HUES64 (cell line): ENCODE measurements around the gene NME7.
"Not testable (repeated sequence)": the region's sequence is repeated elsewhere in the genome, so short reads cannot be mapped to it uniquely, and the experiment has no call there.

Experiments used
- H3K27ac ChIP-seq: 2 replicates; pipeline ENCODE4 v1.7.0; 2013; ENCODE audit warnings: low read depth, low read length, inconsistent platforms
- H3K27me3 ChIP-seq: 2 replicates; pipeline ENCODE4 v1.6.1; 2013; ENCODE audit warnings: mild to moderate bottlenecking, low read length; ENCODE audit not compliant: insufficient read depth
- H3K36me3 ChIP-seq: 2 replicates; pipeline ENCODE4 v1.6.1; 2013; ENCODE audit warnings: mild to moderate bottlenecking, low read length; ENCODE audit not compliant: insufficient read depth
- H3K4me1 ChIP-seq: 2 replicates; pipeline ENCODE4 v1.6.1; 2013; ENCODE audit warnings: mild to moderate bottlenecking, low read length, moderate library complexity; ENCODE audit not compliant: insufficient read depth
- H3K4me3 ChIP-seq: 2 replicates; pipeline ENCODE4 v1.5.1; 2013; ENCODE audit warnings: mild to moderate bottlenecking, low read length, moderate library complexity
- H3K9ac ChIP-seq: 2 replicates; pipeline ENCODE4 v1.6.1; 2013; ENCODE audit warnings: mild to moderate bottlenecking, low read depth, low read length
- H3K9me3 ChIP-seq: 2 replicates; pipeline ENCODE4 v1.6.1; 2013; ENCODE audit warnings: low read depth, low read length; ENCODE audit not compliant: insufficient read depth
- WGBS: fragments of 150-250, 120-280 bp; methylation state at CpG from one replicate; pipeline ENCODE4 v1.1.7; 2013; ENCODE audit warnings: missing lambda C conversion rate; 5-methylcytosine and 5-hydroxymethylcytosine counted together

Gene NME7

GRCh38 chr1:169340882-169341281 lies 26.7 kb downstream of the NME7 start:
- Histone ChIP-seq H3K4me1 (peaks cover 3% of the 10 kb centered on the region; the same call in 1 of the 2 replicates), H3K36me3 (no peaks in the 10 kb centered on the region), H3K4me3 (no peak overlapping the region), H3K27me3 (no peaks in the 10 kb centered on the region), H3K9me3 (peaks cover 6% of the 10 kb centered on the region; the same call in 1 of the 2 replicates), H3K9ac (no peak overlapping the region), H3K27ac (peak overlapping the region; percentile 66; the same call in 1 of the 2 replicates)
- WGBS: 74% methylated on average over 5 of the region's 5 CpGs

DNA sequence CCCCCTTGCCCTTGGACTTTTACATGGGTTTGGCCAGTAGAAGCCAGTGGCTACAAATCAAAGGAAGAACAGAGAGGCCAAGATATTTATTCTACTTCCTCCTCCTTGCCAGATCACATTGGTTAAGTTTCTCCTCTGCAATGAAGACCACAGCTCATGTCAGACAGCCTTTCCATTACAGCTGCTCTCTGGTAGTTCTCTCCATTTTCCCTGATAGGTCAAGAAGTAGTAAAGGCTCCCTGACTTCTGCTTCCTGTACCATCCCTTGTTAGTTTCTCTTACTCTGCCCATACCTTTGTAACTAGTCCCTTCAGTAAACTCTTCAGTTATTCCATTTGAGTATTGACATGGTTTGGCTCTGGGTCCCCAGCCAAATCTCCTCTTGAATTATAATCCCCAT lies 27.8 kb downstream of the NME7 start:
- H3K9ac ChIP-seq: no peak overlapping the region
- H3K27me3 ChIP-seq: no peaks in the 10 kb centered on the region
- H3K4me3 ChIP-seq: no peak overlapping the region
- peaks cover 6% of the 10 kb centered on the region; the same call in 1 of the 2 replicates for H3K9me3 ChIP-seq
- peaks cover 3% of the 10 kb centered on the region; the same call in 1 of the 2 replicates for H3K4me1 ChIP-seq
- no peak overlapping the region for H3K27ac ChIP-seq
- H3K36me3 ChIP-seq: no peaks in the 10 kb centered on the region

DNA sequence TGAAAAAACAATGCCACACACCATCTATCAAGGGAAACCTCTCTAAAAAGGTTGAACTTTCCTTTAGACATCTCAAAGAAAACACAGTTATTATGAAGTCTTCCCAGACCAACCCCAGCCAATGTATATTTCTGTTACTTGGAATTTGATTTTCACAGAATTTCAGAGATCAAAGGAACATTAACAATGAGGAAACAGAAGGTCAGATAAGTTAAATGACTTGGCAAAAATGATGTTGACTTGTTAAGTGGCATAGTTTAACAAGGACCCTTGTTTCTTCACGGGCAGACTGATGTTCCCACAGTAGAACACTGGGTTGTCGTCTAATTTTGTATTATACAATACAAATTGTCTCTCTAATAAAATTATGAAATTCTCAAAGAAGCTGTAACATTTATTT lies 29.0 kb downstream of the NME7 start:
- peaks cover 3% of the 10 kb centered on the region; the same call in 1 of the 2 replicates for H3K4me1 ChIP-seq
- no peak overlapping the region for H3K9ac ChIP-seq
- no peak overlapping the region for H3K4me3 ChIP-seq
- no peaks in the 10 kb centered on the region for H3K36me3 ChIP-seq
- H3K27me3 ChIP-seq: no peaks in the 10 kb centered on the region
- WGBS: 83% methylated on average over 1 of the region's 2 CpGs
- no peak overlapping the region for H3K27ac ChIP-seq
- H3K9me3 ChIP-seq: peaks cover 6% of the 10 kb centered on the region; the same call in 1 of the 2 replicates

DNA sequence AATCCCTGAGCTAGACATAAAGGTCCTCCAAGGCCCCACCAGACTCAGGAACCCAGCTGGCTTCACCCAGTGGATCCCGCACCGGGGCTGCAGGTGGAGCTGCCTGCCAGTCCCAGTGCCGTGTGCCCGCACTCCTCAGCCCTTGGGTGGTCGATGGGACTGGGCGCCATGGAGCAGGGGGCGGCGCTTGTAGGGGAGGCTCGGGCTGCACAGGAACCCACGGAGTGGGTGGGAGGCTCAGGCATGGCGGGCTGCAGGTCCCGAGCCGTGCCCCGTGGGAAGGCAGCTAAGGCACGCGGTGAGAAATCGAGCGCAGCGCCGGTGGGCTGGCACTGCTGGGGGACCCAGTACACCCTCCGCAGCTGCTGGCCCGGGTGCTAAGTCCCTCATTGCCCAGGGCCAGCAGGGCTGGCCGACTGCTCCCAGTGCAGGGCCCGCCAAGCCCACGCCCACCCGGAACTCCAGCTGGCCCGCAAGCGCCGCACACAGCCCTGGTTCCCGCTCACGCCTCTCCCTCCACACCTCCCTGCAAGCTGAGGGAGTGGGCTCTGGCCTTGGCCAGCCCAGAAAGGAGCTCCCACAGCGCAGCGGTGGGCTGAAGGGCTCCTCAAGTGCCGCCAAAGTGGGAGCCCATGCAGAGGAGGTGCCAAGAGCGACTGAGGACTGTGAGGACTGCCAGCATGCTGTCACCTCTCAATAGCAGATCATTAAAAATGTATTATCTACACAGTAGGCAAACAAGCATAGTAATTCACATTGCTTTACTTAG lies 30.5 kb downstream of the NME7 start:
- H3K27me3 ChIP-seq, H3K27ac ChIP-seq, H3K9ac ChIP-seq, H3K36me3 ChIP-seq, H3K4me3 ChIP-seq, H3K4me1 ChIP-seq, H3K9me3 ChIP-seq: not testable (repeated sequence)
- 97% methylated on average over 35 of the region's 35 CpGs for WGBS

DNA sequence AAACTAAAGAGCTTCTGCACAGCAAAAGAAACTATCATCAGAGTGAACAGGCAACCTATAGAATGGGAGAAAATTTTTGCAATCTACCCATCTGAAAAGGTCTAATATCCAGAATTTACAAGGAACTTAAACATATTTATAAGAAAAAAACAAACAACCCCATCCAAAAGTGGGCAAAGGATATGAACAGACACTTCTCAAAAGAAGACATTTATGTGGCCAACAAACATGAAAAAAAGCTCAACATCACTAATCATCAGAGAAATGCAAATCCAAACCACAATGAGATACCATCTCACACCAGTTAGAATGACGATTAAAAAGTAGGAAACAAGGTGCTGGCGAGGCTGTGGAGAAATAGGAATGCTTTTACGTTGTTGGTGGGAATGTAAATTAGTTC lies 32.9 kb downstream of the NME7 start:
- not testable (repeated sequence) for H3K27me3 ChIP-seq, H3K27ac ChIP-seq, H3K36me3 ChIP-seq, H3K4me1 ChIP-seq, H3K4me3 ChIP-seq, H3K9me3 ChIP-seq, H3K9ac ChIP-seq
- 98% methylated on average over 3 of the region's 3 CpGs for WGBS

- Histone ChIP-seq H3K9ac (no peak overlapping the region), H3K36me3 (no peaks in the 10 kb centered on the region), H3K9me3 (no peaks in the 10 kb centered on the region), H3K27ac (no peak overlapping the region), H3K27me3 (no peaks in the 10 kb centered on the region), H3K4me1 (no peaks in the 10 kb centered on the region), H3K4me3 (no peak overlapping the region)
- WGBS: no CpG with 5 or more reads among the region's 2 CpGs
Observed at GRCh38 chr1:169330927-169331326, 36.7 kb downstream of the NME7 start.

DNA sequence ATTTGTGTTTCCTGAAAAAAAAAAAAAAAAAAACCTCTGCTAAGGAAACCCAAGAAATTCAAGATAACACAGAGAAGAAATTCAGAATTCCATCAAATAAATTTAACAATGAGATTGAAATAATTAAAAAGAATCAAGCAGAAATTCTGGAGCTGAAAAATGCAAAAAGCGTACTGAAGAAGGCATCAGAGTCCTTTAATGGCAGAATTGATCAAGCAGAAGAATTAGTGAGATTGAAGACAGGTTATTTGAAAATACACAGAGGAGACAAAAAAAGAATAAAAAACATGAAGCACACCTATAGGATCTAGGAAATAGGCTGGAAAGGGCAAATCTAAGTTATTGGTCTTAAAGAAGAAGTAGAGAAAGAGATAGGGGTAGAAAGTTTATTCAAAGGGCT lies 38.2 kb downstream of the NME7 start:
- Histone ChIP-seq H3K9ac (no peak overlapping the region), H3K4me1 (peaks cover 10% of the 10 kb centered on the region), H3K27ac (no peak overlapping the region), H3K36me3 (no peaks in the 10 kb centered on the region), H3K4me3 (no peak overlapping the region), H3K9me3 (no peaks in the 10 kb centered on the region), H3K27me3 (no peaks in the 10 kb centered on the region)
- 88% methylated on average over 1 of the region's 1 CpG for WGBS

DNA sequence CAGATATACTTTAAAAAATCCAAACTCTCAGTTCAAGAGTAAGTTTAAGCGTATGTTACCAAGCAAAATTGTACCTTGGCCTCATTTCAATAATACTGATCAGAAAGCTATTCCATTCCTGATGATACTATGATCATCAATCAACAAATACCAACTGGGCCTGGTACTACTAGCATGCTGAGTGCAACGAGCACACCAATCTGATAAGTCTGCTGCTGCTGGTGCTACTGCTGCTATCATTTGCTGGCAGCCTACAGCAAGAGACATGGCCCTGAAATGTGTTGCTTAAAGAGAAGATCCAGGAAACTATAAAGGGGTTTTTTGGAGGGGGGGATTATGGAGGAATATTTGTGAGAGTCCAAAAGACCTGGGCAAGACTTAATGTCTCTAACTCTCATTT lies 39.7 kb downstream of the NME7 start:
- Histone ChIP-seq H3K9ac (no peak overlapping the region), H3K27ac (no peak overlapping the region), H3K9me3 (no peaks in the 10 kb centered on the region), H3K4me3 (no peak overlapping the region), H3K36me3 (no peaks in the 10 kb centered on the region), H3K27me3 (no peaks in the 10 kb centered on the region), H3K4me1 (peaks cover 10% of the 10 kb centered on the region)
- 96% methylated on average over 2 of the region's 2 CpGs for whole genome bisulfite sequencing

GRCh38 chr1:169326956-169327268 lies 40.7 kb downstream of the NME7 start:
- H3K36me3 ChIP-seq: no peaks in the 10 kb centered on the region
- no peaks in the 10 kb centered on the region for H3K9me3 ChIP-seq
- no peak overlapping the region for H3K9ac ChIP-seq
- H3K4me1 ChIP-seq: peaks cover 10% of the 10 kb centered on the region
- H3K4me3 ChIP-seq: no peak overlapping the region
- H3K27me3 ChIP-seq: no peaks in the 10 kb centered on the region
- H3K27ac ChIP-seq: no peak overlapping the region

GRCh38 chr1:169326261-169326955 lies 41.2 kb downstream of the NME7 start:
- no peaks in the 10 kb centered on the region for H3K27me3 ChIP-seq
- no peaks in the 10 kb centered on the region for H3K9me3 ChIP-seq
- WGBS: 85% methylated on average over 3 of the region's 3 CpGs
- no peak overlapping the region for H3K4me3 ChIP-seq
- H3K27ac ChIP-seq: no peak overlapping the region; the same call in 1 of the 2 replicates
- peaks cover 10% of the 10 kb centered on the region for H3K4me1 ChIP-seq
- no peaks in the 10 kb centered on the region for H3K36me3 ChIP-seq
- no peak overlapping the region for H3K9ac ChIP-seq

GRCh38 chr1:169325117-169325516 lies 42.5 kb downstream of the NME7 start:
- WGBS: 100% methylated on average over 1 of the region's 1 CpG
- H3K9me3 ChIP-seq: no peaks in the 10 kb centered on the region
- H3K9ac ChIP-seq: no peak overlapping the region
- no peaks in the 10 kb centered on the region for H3K36me3 ChIP-seq
- no peak overlapping the region for H3K4me3 ChIP-seq
- peaks cover 10% of the 10 kb centered on the region for H3K4me1 ChIP-seq
- no peak overlapping the region for H3K27ac ChIP-seq
- no peaks in the 10 kb centered on the region for H3K27me3 ChIP-seq
